ENCODE data around the gene PKN1.
A peak's percentile ranks its signal among the peaks of the same experiment; 100 is the strongest.
"Not testable (repeated sequence)": the region's sequence is repeated elsewhere in the genome, so short reads cannot be mapped to it uniquely, and the experiment has no call there.

The PKN1 gene

GRCh38 chr19:14480700-14481079 lies 47.6 kb downstream of the PKN1 start:
- DNase-seq (ENCODE audit: low read depth in 3 of 3, low spot score in 1 of 3), result no peak

- no peak for DNase-seq (ENCODE audit: low read depth in 3 of 3, low spot score in 1 of 3)
Observed at GRCh38 chr19:14482172-14482941, 49.3 kb downstream of the PKN1 start.

- no peak for DNase-seq (ENCODE audit: low read depth in 3 of 3, low spot score in 1 of 3)
Observed at GRCh38 chr19:14487370-14488125, 54.4 kb downstream of the PKN1 start.

GRCh38 chr19:14492756-14493337 lies 59.7 kb downstream of the PKN1 start:
- DNase-seq (ENCODE audit: low read depth in 3 of 3, low spot score in 1 of 3), result no peak

- no peak for DNase-seq (ENCODE audit: low read depth in 3 of 3, low spot score in 1 of 3)
Observed at GRCh38 chr19:14494411-14494810, 61.3 kb downstream of the PKN1 start.

GRCh38 chr19:14494910-14495671 lies 62.0 kb downstream of the PKN1 start:
- DNase-seq (ENCODE audit: low read depth in 3 of 3, low spot score in 1 of 3), result no peak

- no peak for DNase-seq (ENCODE audit: low read depth in 3 of 3, low spot score in 1 of 3)
Observed at GRCh38 chr19:14495672-14496028, 62.5 kb downstream of the PKN1 start.

- peak; percentile 50 to 78 (median 67) for DNase-seq (ENCODE audit: low read depth in 3 of 3, low spot score in 1 of 3)
Observed at GRCh38 chr19:14496029-14496833, 63.1 kb downstream of the PKN1 start, which contains the start of gene GIPC1. GIPC1 (minus strand) TSS chr19:14496127; CDS start chr19:14482976, 13,151 bp downstream.

- DNase-seq (ENCODE audit: low read depth in 3 of 3, low spot score in 1 of 3), result no peak
Observed at GRCh38 chr19:14496834-14497227, 63.7 kb downstream of the PKN1 start.

- no peak for DNase-seq (ENCODE audit: low read depth in 3 of 3, low spot score in 1 of 3)
Observed at GRCh38 chr19:14497228-14497921, 64.3 kb downstream of the PKN1 start.

- no peak for DNase-seq (ENCODE audit: low read depth in 3 of 3, low spot score in 1 of 3)
Observed at GRCh38 chr19:14502334-14503092, 69.4 kb downstream of the PKN1 start.

- no peak for DNase-seq (ENCODE audit: low read depth in 3 of 3, low spot score in 1 of 3)
Observed at GRCh38 chr19:14503285-14503684, 70.2 kb downstream of the PKN1 start.

GRCh38 chr19:14504575-14504974 lies 71.5 kb downstream of the PKN1 start:
- DNase-seq (ENCODE audit: low read depth in 3 of 3, low spot score in 1 of 3), result not testable (repeated sequence)

- DNase-seq (ENCODE audit: low read depth in 3 of 3, low spot score in 1 of 3), result peak in 2 of 3 donors; percentile 52 to 60
Observed at GRCh38 chr19:14505488-14506239, 72.6 kb downstream of the PKN1 start.

- DNase-seq (ENCODE audit: low read depth in 3 of 3, low spot score in 1 of 3), result no peak
Observed at GRCh38 chr19:14507704-14508542, 74.8 kb downstream of the PKN1 start.

- no peak for DNase-seq (ENCODE audit: low read depth in 3 of 3, low spot score in 1 of 3)
Observed at GRCh38 chr19:14510311-14511228, 77.5 kb downstream of the PKN1 start.

- DNase-seq (ENCODE audit: low read depth in 3 of 3, low spot score in 1 of 3), result no peak
Observed at GRCh38 chr19:14511229-14511593, 78.1 kb downstream of the PKN1 start.

Data from stimulated activated CD4-positive, alpha-beta T cell treated with anti-CD3 and anti-CD28 coated beads, TNF-alpha, amount 100 ng/mL, for 1 hour (primary cell).